22Rv1 (cell line): ENCODE measurements around the gene TPGS2.

Source experiments
- H3K27ac ChIP-seq: fragments of 450-650 bp; 2 replicates; pipeline ENCODE4 v1.5.1; 2017
- ZFX ChIP-seq: fragments of 450-650 bp; IDR thresholded peaks from 2 replicates; pipeline ENCODE4 v1.6.1; 2017; ENCODE audit warnings: antibody characterized with exemption, borderline replicate concordance
- TF ChIP-seq, protein P1 (sequence below): fragments of 450-650 bp; IDR thresholded peaks from 2 replicates; pipeline ENCODE4 v1.5.1; 2017; ENCODE audit warnings: mild to moderate bottlenecking

Gene TPGS2

DNA sequence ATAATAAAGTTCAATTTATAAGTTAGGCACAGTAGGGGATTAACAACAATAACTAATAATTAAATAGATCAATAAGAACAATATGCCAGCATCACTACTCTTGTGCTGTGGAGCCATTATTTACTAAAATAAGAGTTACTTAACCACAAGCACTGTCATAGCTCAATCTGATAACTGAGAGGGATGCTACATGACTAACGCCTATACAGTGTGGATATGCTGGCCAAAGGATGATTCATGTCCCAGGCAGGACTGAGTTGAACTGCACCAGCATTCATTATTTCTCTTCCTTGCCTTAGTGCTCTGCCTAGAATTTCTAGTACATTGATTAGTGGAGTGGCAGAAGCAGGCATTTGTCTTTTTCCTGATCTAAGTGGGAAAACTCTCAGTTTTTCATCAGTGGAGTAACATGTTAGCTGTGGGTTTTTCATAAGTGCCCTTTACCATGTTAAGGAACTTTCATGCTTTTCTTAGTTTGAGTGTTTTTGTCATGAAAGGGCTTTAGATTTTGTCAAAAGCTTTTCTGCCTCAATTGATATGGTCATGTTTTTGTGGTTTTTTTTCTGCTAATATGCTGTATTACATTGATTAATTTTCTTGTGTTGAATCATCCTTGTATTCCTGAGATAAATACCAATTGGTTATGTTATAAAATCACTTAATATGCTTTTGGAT lies 21.9 kb upstream of the TPGS2 start:
- no peak overlapping the region for H3K27ac ChIP-seq
- no peak for TF ChIP-seq ZFX
- TF ChIP-seq, protein P1, sequence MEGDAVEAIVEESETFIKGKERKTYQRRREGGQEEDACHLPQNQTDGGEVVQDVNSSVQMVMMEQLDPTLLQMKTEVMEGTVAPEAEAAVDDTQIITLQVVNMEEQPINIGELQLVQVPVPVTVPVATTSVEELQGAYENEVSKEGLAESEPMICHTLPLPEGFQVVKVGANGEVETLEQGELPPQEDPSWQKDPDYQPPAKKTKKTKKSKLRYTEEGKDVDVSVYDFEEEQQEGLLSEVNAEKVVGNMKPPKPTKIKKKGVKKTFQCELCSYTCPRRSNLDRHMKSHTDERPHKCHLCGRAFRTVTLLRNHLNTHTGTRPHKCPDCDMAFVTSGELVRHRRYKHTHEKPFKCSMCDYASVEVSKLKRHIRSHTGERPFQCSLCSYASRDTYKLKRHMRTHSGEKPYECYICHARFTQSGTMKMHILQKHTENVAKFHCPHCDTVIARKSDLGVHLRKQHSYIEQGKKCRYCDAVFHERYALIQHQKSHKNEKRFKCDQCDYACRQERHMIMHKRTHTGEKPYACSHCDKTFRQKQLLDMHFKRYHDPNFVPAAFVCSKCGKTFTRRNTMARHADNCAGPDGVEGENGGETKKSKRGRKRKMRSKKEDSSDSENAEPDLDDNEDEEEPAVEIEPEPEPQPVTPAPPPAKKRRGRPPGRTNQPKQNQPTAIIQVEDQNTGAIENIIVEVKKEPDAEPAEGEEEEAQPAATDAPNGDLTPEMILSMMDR: no peak

DNA sequence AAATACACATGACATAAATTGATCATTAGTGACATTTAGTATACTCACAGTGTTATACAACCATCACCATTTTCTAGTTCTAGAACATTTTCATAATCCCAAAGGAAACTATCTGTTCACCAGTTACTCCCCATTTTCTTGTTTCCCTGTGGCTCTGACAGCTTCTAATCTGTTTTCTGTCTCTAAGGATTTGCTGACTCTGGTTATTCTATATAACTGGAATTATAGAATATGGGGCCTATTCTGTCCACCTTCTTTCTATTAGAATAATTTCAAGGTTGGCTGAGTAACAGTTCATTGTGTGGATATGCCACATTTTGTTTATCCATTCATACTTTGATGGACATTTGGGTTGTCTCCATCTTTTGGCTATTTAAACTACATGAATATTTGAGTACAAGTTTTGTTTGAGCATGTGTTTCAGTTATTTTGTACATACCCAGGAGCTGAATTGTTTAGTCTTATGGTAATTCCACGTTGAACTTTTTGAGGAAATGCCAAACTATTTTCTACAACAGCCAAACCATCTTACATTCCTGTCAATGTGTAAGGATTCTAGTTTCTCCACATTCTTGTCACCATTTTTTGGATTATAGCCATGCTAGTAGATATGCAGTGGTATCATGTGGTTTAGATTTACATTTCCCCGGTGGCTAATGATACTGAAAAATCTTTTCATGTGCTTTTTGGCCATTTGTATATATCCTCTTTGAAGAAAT lies 20.6 kb upstream of the TPGS2 start:
- H3K27ac ChIP-seq: no peak overlapping the region
- TF ChIP-seq, protein P1: no peak
- TF ChIP-seq ZFX: no peak

DNA sequence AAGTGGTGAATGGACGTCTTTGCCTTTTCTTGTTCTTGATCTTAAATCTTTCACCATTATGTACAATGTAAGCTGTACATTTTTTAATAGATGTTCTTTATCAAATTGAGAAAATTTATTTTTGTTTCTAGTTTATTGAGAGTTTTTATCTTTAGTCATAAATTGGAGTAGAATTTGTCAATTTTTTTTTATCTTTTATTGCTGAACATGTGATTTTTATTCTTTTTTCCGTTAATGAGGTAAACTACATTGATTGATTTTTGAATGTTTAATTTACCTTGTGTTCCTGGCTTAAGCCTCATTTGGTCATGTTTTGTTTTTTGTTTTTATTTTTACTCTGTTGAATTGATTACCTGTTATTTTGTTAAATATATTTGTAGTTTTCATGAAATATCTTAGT lies 19.8 kb upstream of the TPGS2 start:
- H3K27ac ChIP-seq: no peak overlapping the region
- no peak for TF ChIP-seq ZFX
- TF ChIP-seq, protein P1: no peak

DNA sequence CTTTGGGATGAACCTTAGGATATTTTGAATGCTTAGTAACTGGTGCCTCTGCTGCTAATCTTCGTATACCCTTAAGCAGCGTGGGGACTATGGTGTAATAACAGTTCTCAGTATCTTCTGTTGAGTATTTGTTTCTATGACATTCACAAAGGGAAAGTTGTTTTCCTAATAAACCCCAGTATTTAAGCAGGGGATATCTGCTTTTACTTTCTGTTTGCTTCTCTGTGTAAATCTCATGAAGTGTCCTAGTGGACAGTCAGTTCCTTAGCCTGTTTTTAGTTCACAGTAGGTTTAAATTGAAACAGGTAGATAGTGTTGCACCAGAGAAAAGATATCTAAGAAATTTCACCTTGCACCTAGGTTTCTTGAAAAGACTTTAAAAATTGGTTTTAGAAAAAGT lies 15.0 kb upstream of the TPGS2 start:
- no peak overlapping the region for H3K27ac ChIP-seq
- no peak for TF ChIP-seq ZFX
- TF ChIP-seq, protein P1: no peak

DNA sequence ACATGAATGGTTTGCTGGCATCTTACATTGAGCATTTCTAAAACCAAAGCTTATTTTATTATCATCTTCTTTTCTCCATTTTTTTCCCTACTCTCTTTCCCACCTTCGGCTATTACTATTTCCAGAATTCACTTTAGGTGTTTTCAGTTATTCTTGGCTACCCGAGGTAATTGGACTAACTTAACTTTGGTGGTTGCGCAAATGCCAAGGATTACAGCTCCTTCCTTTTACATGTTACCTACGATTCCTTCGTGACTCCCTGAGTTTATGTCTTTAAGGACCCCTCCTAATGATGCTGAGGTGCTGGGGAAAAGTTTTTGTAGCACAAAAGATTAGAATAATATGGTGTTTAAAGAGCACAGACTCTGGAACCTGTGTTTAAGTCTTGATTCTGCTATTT lies 14.4 kb upstream of the TPGS2 start:
- TF ChIP-seq, protein P1: no peak
- no peak for TF ChIP-seq ZFX
- H3K27ac ChIP-seq: no peak overlapping the region

DNA sequence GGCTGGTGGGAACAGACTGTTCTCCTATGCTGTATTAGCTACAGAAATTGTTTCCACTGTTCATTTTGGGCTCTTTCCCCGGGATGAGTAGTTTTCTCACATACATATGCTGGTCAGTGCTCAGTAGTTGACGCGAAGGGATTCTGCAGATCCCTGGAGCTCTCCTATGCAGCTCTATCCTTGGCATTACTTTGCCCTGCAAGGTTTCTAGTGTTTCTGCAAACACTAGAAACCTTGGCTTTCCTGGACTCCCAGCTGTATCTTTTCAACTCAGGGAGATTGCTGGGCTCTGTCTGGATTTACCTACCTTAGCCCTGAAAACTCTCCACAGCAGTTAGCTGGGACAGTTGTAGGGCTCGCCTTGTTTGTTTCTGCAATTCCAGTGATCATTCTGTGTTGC lies 11.0 kb upstream of the TPGS2 start:
- H3K27ac ChIP-seq: no peak overlapping the region
- TF ChIP-seq, protein P1: no peak
- no peak for TF ChIP-seq ZFX

DNA sequence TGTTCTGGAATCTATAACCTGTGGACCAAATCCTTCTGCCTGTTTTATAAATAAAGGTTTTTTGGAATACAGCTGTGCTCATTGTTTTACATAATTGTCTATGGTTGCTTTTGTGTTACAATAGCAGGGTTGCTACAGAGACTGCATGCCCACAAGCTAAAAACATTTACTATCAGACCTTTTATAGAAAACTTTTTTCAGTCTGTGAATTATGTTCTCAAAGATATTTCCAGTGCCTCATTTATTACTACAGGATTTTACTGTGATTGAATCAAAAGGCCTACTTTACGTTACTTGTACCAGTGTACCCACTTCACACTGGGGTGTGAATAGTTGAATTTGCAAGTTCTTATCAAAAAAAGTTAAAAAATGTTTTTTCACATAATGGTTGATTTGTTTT lies 7.1 kb upstream of the TPGS2 start:
- no peak for TF ChIP-seq ZFX
- TF ChIP-seq, protein P1: no peak
- no peak overlapping the region for H3K27ac ChIP-seq
